GDM1 (cell line): ENCODE results near the gene MUC22.
"Not testable (repeated sequence)": the region's sequence is repeated elsewhere in the genome, so short reads cannot be mapped to it uniquely, and the experiment has no call there.

Source experiments
- DNase-seq: peaks from one replicate; lab custom pipeline; 2025; lab: John Stamatoyannopoulos, UW

MUC22 gene

DNA sequence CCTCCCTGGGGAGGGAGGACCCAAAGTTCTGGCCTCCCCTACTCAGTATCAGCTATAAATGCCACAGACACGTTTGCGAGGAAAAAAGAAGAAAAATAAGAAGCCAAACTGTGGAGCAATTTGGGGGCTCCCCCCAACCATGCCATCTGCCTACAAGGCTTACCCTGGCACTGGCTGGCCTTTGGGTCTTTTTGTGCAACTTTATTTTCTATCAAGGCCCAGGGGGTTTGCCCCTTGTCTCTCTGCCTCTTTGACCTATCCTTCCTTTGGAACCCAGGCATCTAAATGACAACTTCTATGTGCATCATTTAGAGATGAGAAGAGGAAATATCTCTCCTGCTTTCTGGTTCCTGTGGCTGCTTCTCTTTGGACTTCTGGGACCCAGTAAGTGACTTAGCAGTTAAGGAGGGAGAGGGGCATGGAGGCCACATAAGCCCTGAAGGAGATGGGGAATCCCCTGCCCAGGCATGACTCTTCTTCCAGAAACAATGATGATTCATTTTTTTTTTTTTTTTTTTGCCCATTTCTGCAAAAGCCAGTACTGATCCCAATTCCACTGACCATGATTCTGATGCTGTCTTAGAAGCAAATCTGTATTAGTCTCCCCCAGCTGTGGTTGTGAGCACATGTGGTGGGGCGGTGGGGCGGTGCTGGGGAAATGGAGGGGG is at the start of gene MUC22:
Gene MUC22, plus strand, starts transcription at position 82 of the 668 bp plus-strand sequence. Its CDS starts 233 bp downstream, at position 315.
- DNase-seq = no peak

DNA sequence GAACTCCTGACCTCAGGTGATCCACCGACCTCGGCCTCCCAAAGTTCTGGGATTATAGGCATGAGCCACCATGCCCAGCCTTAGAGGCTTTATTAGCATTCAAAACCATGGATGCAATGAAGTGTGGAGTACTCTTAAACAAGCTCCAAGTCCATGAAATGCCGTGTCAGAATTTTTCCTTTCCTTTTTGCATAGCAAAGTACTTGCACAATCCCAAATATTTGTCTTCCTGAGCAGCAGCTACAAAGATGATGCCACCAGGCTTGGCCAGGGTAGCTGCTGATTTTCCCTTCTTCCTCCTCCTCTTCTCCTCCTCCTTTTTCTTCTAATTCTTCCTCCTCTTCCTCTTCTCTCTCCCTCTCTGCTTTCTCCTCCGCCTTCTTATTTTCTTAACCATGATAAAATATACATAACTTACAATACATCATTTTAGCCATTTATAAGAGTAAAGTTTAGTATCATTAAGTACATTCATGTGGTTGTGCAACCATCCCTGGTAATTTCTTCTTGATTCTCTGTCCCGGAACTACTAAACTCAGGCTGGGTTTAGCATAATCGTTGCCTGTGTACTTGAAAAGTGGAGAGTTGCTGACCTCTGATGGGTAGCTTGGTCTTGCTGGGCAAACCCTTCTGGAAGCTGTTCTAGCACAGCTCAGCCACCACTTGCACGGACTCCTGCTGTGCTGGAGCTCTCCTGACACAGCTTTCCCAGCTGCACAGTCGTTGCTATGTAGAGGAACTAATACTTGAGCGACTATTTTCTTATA is 49.2 kb upstream of the MUC22 start:
- DNase-seq = no peak

GRCh38 chr6:30962716-30963115 is 47.6 kb upstream of the MUC22 start:
- no peak for DNase-seq

DNA sequence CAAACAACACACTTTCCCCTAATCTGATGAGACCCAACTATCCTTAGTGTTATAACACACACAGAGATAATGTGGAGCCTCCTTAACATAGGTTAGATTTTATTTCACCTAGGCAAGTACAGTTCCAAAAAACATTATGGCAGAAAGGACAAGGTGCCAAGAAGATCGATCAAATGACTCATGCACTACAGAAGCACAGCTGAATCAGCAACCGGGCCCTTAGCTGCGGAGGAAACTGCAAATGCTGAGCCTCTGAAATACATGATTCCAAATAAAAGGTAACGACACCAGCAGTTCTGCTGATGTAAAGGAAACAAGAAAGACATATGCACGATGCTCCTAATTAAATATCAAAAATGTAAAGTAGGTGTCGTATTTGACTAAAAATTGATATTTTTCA is 46.6 kb upstream of the MUC22 start:
- no peak for DNase-seq

DNA sequence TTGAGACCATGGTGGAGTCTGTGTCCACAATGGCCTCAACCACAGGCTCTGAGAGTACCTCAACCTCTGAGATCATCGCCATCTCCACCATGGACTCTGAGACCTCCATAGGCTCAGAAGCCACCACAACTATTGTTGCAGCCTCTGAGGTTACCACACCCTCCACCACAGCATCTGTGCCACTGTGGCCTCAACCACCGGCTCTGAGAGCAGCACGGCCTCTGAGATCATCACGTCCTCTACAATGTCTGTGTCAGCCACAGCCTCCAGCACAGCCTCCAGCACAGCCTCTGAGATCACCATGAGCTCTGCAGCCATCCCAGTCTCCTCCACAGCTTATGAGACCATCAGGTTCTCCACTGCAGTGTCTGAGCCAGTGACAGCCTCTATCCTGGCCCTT is 46.2 kb upstream of the MUC22 start:
- DNase-seq = no peak

GRCh38 chr6:30965140-30965601 is 45.1 kb upstream of the MUC22 start:
- no peak for DNase-seq

DNA sequence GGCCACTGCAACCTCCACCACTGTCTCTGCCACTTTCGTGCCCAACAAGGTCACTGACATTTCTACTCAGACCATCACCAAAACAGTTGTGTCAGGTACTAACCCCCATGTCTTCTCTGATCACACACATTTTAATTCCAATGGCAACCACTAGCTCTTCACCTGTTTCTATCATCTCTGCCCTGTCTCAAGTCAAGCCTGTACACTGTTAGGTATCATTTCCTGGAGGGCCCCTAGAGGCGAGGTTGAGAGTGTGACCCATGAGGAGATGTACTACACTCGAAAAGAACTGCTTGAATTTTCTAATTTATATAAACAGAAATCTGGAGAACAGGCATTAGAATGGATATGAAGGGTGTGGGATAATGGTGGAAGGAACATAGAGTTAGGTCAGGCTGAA is 44.1 kb upstream of the MUC22 start:
- no peak for DNase-seq

DNA sequence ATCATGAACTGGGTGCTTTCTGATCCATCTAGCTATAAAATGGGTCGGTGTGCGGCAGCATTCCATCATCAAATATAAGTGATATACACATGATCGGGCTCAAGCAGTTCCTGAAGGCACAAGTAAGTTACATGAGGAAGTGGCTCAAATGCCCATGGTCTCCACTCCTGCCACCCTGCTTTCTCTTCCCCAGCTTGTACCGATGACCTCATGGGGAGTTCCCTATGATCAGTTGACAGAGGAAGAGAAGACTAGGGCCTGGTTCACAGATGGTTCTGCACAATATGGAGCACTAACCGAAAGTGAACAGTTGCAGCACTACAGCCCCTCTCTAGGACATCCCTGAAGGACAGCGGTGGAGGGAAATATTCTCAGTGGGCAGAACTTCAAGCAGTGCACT is 41.1 kb upstream of the MUC22 start:
- DNase-seq = not testable (repeated sequence)

DNA sequence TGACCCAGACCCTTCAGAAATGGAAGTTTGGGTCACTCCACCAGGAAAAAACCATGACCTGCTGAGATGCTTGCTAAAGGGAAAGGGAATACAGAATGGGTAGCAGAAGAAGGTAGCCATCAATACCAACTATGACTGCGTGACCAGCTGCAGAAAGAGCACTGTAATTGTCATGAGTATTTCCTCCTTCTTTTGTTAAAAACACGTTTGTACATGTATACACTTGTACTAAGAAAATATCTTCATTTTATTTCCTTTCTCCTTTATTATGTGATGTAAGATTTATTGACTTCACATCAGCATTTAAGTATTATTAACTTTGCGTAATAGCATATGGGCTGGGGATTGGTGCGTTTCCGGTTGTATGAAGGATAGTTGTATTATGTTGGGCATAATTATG is 39.3 kb upstream of the MUC22 start:
- DNase-seq = no peak

DNA sequence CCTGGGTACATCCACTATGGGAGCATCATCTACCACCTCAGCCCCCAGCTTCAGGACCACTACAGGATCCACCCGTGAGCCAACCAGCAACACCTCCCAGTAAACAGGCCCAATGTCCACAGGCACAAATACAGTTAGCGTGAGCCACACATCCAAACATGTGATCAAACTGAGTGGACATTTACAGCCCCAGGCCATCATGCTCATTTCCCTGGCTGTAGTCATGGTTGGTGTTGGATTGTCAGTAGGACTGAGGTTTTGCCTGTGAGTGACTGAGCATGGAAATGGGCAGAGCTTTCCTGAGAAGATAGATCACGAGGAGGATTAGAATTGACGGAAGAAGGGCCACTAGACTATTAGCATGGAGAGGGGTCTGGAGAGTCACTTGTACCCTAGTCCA is 37.5 kb upstream of the MUC22 start:
- DNase-seq = no peak

DNA sequence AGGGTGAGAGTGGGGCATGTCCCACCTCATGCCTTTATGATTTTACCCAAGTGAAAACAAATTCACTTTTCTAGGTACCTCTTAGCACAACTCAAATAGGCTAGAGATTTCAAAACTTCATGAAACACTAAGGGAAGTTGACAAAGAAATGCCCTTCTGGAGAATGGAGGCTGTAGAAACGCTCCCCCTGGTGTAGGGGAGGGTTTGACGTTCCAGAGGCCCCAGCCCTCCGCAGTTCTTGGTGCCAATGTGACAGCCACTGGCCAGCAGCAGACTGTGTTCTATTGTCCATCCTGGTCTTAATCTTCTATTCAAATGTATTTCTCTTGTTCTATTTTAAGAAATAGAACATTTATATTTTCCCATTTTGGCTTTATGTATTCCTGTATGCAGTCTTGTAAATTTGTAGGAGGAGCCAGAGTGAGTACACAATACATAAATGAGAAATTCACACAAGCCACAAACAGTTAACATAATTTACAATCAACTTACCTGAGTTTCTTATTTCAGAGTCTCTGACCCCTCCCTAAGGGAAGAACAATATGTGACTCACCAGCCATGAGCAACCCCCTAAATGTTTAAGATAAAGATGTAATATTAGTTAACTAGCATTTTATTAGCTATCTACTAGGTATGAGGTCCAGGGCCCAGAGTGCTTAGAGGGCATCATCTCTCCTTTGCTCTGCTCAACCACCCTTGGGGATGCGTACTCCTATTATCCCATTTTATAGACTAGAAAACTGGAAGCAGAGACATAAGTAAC is 35.6 kb upstream of the MUC22 start:
- DNase-seq = no peak

GRCh38 chr6:30979141-30979540 is 31.1 kb upstream of the MUC22 start:
- DNase-seq = no peak

DNA sequence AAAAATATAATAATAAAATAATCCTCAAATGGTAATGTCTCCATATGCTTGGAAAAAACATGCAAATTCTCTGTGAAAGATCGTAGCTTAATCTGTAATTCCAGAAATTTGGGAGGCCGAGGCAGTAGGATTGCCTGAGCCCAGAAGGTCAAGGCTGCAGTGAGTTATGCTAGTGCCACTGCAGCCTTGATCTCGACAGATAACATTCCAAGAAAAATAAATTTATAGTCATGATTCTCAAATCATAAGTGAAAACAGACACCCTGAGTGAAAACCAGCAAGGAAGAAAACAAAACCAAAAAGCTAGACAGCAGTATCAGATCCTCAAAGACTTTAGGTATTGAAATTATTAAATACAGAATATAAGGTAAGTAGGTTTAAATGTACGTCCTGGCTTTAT is 30.6 kb upstream of the MUC22 start:
- DNase-seq = no peak

- no peak for DNase-seq
Observed at GRCh38 chr6:30981942-30982772, 28.1 kb upstream of the MUC22 start.

GRCh38 chr6:30983439-30983838 is 26.8 kb upstream of the MUC22 start, which contains the start of gene MUC21:
Gene MUC21 (plus strand): TSS chr6:30983718. CDS start chr6:30983959, 241 bp downstream.
- DNase-seq = no peak

DNA sequence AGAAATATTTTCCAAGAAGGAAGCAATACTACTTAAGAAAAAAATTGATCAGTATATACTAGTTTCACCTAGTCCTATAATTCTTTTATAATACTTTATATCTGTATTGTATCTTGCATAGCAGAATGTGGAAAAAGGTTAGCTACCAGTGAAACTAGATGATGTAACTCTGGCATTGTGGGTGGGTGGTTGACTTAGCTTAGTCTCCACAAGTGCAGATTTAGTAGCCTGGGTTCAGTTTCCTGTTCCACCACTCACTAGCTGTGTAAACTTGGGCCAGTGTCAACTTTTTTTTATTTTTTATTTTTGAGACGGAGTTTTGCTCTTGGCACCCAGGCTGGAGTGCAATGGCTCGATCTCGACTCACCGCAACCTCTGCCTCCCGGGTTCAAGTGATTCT is 24.8 kb upstream of the MUC22 start:
- DNase-seq = no peak

DNA sequence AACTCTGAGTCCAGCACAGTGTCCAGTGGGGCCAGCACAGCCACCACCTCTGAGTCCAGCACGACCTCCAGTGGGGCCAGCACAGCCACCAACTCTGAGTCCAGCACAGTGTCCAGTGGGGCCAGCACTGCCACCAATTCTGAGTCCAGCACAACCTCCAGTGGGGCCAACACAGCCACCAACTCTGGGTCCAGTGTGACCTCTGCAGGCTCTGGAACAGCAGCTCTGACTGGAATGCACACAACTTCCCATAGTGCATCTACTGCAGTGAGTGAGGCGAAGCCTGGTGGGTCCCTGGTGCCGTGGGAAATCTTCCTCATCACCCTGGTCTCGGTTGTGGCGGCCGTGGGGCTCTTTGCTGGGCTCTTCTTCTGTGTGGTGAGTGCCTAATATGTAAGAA is 23.0 kb upstream of the MUC22 start:
- DNase-seq = no peak

DNA sequence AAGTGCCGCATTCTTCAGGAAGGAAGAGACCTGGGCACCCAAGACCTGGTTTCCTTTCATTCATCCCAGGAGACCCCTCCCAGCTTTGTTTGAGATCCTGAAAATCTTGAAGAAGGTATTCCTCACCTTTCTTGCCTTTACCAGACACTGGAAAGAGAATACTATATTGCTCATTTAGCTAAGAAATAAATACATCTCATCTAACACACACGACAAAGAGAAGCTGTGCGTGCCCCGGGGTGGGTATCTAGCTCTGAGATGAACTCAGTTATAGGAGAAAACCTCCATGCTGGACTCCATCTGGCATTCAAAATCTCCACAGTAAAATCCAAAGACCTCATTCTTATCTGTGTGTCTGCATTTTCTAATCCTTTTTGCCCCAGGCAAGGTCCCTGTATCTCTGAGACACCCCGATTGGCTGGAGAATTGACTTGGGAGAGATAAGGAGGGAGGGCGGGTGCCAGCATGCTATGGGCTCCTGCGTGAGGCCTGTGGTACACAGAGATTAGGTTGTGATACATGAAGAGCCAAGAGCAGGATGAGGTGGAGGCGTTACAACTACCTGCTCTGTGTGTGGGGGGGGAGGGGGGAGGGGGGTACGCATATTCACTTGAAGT is 22.0 kb upstream of the MUC22 start:
- no peak for DNase-seq

- DNase-seq = no peak
Observed at GRCh38 chr6:30990422-30991086, 19.7 kb upstream of the MUC22 start.

GRCh38 chr6:30991891-30992290 is 18.4 kb upstream of the MUC22 start:
- no peak for DNase-seq

DNA sequence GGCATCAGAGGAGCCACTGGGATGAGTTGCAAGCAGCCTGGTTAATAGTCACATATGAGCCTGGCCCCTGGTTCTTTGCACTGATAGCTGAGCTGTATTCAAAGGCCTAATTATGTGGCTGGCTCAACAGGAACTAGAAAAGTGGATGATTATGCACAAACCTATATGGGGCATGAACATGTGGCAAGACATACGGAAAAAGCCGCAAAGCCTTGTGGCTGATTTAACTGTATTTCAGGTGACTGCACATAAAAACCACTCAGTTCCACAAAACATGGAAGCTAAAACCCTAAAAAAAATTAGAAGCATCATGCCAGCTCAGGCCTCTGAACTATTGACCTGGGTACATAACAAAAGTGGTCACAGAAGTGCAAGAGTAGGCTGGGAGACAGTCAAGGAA is 13.0 kb upstream of the MUC22 start:
- no peak for DNase-seq
